Astrocyte (in vitro differentiated cells and primary cell): Measurements from ENCODE around the gene PPM1F.

Experiments
- CTCF ChIP-seq: IDR thresholded peaks from 2 replicates; pipeline ENCODE4 v1.5.1; 2011; ENCODE audit warnings: low read depth, mild to moderate bottlenecking, inconsistent platforms, low read length, moderate library complexity; ENCODE audit not compliant: insufficient read depth
- EZH2 ChIP-seq: IDR thresholded peaks from 2 replicates; pipeline ENCODE4 v1.6.1; 2012; ENCODE audit warnings: mild to moderate bottlenecking, low read length, inconsistent platforms; ENCODE audit not compliant: insufficient read depth

- TF ChIP-seq CTCF (no peak), EZH2 (no peak)
These were observed 30.1 kb downstream of the PPM1F start for GRCh38 chr22:21922370-21923162.
